Retinal pigment epithelial cell (primary cell): ENCODE data around the gene DYRK3.

Source experiments
- DNase-seq: peaks from one replicate; pipeline ENCODE4 v3.0.0-alpha.2; 2010; ENCODE audit warnings: low read depth
- H3K4me3 ChIP-seq: 2 replicates; pipeline ENCODE4 v1.5.1; 2011; ENCODE audit warnings: mild to moderate bottlenecking, low read length, control low read depth, moderate library complexity
- TF ChIP-seq, protein P1 (sequence below): conservative IDR thresholded peaks from 2 replicates; pipeline ENCODE4 v1.5.1; 2011; ENCODE audit warnings: low read depth, low read length, control low read depth, inconsistent platforms

Gene DYRK3

DNA sequence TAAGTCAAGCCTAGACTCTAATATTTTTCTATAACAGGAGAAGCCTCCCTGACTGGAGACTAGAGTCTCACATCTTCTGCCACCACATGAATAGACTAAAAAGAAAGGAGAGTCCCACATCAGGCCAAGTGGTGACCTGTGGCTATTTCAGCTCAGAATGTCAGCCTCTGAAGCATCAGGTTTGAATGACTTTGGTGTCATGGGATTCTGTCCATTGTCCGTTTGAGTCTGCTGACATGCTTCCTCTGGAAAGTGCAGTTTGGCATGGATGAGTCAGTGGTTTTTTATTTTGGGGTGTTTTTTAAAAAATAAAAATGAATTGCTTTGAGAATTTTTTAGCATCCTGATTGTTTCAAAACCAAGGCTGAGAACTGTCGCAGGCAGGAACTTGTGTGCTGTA, 19.5 kb downstream of the DYRK3 start:
- H3K4me3 ChIP-seq: no peak overlapping the region
- TF ChIP-seq, protein P1, sequence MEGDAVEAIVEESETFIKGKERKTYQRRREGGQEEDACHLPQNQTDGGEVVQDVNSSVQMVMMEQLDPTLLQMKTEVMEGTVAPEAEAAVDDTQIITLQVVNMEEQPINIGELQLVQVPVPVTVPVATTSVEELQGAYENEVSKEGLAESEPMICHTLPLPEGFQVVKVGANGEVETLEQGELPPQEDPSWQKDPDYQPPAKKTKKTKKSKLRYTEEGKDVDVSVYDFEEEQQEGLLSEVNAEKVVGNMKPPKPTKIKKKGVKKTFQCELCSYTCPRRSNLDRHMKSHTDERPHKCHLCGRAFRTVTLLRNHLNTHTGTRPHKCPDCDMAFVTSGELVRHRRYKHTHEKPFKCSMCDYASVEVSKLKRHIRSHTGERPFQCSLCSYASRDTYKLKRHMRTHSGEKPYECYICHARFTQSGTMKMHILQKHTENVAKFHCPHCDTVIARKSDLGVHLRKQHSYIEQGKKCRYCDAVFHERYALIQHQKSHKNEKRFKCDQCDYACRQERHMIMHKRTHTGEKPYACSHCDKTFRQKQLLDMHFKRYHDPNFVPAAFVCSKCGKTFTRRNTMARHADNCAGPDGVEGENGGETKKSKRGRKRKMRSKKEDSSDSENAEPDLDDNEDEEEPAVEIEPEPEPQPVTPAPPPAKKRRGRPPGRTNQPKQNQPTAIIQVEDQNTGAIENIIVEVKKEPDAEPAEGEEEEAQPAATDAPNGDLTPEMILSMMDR: no peak
- DNase-seq: no peak

DNA sequence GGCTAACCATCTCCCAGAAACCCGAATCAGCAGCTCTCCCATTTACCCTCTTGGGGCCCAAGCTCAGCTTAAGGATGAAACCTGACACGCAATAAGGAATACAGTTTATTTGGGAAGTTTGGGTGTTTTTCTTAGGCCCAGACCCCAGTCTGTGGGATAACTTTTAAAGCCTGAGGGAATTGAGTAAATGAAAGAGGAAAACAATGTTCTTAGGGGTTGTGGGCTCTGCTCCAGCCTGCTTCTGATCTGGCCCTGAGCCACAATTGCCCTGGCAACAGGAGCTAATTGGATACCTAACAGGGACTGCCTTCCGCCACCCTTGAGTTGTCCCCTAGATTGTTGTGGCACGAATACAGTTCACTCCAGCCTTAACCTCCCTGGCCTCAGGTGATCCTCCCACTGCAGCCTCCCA, 20.1 kb downstream of the DYRK3 start:
- no peak overlapping the region for H3K4me3 ChIP-seq
- TF ChIP-seq, protein P1: no peak
- DNase-seq: peak; percentile 48

DNA sequence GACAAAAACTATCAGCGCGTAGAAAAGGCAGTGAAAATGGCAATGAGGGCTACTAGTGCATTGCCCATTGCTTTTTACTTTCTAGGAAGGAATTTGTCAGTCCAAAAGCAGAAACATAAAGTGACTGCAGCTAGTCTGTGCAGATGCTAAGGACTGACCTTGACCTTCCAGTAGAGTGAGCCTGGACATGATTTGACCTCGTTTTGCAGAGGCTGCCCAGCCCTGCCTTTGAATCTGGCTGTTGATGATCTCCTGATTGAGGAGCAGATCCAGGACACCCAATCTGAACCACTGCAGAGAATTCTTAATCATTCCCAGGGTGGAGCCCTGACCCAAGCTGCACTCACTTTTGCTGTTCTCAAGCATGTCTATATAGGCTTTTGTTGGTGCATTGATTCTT, 21.6 kb downstream of the DYRK3 start:
- TF ChIP-seq, protein P1: no peak
- no peak overlapping the region for H3K4me3 ChIP-seq
- DNase-seq: no peak

DNA sequence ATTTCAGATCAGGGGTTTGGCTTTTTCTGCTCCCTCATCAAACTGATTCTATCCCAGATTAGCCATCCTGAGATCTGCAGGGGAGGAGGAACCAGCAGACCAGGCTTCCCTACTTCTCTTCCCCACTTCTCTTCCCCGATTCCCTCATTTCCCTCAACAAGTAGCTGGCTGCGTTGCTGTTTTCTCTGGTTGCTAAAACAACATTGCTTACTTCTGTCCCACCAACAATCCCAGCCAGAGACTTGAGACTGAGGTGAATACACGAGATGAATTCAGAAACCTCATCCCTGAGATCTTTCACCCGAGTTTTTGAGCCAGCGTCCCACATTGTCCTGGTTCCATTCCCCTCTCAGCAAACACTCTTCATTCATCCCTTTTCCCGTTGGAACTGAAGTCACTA, 22.4 kb downstream of the DYRK3 start:
- no peak for DNase-seq
- TF ChIP-seq, protein P1: no peak
- no peak overlapping the region for H3K4me3 ChIP-seq

DNA sequence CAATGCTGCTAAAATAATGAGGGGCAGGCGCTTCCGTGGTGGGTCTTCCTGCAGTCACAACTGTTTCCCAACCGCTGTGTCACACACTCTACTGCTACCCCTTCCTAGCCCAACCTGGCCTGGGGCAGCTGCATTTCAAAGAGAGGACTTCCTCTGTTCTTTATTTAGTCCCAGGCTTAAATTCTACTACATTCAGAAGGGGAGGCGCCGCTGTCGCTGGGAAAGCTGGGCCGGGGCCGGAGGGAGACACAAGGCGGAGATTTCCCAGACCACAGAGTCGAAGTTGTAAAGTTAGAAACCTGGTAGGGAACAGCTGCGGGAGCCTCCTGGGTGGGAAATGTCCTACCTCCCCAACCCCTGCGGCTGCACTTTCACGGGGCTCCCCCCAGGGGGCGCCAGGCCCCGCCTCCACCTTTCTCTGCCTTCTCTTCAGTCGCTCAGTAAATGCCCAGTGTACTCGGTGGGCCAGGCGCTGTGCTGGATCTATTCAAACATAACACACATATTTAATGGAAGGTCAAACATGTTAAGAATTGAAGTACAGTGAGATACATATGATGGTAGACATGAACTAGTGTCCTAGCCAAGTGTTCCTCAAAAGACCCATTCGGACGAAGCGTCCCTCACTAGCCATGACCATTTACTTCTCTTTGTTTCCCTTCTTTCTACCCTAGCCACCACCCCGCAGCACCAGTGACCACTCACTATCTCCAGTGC, 23.1 kb downstream of the DYRK3 start:
- no peak overlapping the region for H3K4me3 ChIP-seq
- TF ChIP-seq, protein P1: peak; percentile 77
- no peak for DNase-seq

DNA sequence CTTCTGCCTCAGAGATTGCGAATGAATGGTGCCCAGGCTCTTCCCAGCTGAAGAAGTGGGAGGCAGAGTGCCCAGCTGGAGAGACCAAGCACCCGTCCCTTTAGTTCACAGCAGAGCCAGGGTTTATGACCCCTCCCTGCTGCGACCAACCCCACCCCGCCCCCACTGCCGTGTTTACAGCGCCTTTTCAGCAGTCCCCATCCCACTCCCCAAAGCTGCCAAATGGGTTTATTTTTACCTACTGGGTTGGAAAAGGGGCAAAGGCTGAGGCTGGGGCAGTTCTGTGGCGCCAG, 23.6 kb downstream of the DYRK3 start:
- no peak overlapping the region for H3K4me3 ChIP-seq
- TF ChIP-seq, protein P1: no peak
- DNase-seq: no peak

DNA sequence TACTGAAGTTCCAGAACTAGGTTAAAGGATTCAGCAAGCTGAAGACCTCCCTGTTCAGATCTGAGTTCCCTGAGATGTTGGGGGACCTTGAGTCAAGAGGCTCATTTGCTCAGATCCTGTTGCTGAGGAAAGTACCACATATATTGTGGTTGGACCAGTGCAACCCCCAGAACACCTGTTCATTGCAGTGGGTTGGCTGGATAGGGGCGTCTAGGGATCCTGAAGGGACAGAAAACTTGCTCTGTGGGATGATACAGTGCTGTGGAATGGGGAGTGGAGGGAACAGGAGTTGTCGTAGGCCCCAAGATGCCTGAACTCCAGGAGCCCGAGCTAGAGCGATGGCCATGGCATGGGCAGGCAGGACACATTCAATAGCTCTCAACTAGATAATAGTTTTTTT, 24.8 kb downstream of the DYRK3 start:
- no peak overlapping the region for H3K4me3 ChIP-seq
- TF ChIP-seq, protein P1: no peak
- no peak for DNase-seq
